Measurements from ENCODE around the gene DDX54. TPM values are rescaled to one million over a fixed set of nuclear protein-coding genes. Genes with fewer than 3 reads are reported as not detected.

The DDX54 gene
- total and polyA plus RNA-seq, 7 donors = 53.6 to 93.5 (median 79.4) TPM

- Histone ChIP-seq H3K9me3 (no peaks in the 10 kb centered on the region), H3K4me3 (no peak overlapping the region), H3K27me3 (ENCODE audit: insufficient read depth in 3 of 3, low read length in 2 of 3) (peaks cover 0 to 2% (median 0%) of the 10 kb centered on the region in 3 donors), H3K36me3 (ENCODE audit: insufficient read depth in 1 of 2, low read depth in 1 of 2) (peaks cover 6 to 98% of the 10 kb centered on the region in 2 donors), H3K27ac (no peak overlapping the region), H3K4me1 (no peaks in the 10 kb centered on the region)
- DNase-seq (no peak), ATAC-seq (peak; percentile 27 to 51 (median 42))
- no peak for TF ChIP-seq CTCF (IDR thresholded peaks at IDR 0.05)
- 76 to 79% (median 79%) methylated on average over 20 to 25 of the region's 25 CpGs for WGBS, 3 donors
- intact Hi-C loops (cut with DNase I) = no loop called here
Observed at GRCh38 chr12:113162102-113163029, 22.9 kb downstream of the DDX54 start.

- DNase-seq (no peak), ATAC-seq (no peak)
- H3K9me3 ChIP-seq = no peaks in the 10 kb centered on the region
Observed at GRCh38 chr12:113161415-113162016, 23.8 kb downstream of the DDX54 start.

GRCh38 chr12:113159937-113160336 lies 25.3 kb downstream of the DDX54 start:
- H3K36me3 ChIP-seq (ENCODE audit: insufficient read depth in 1 of 2, low read depth in 1 of 2) = peaks cover 6 to 75% of the 10 kb centered on the region in 2 donors
- no peak for TF ChIP-seq CTCF (IDR thresholded peaks at IDR 0.05)
- WGBS, 3 donors = 95 to 96% (median 95%) methylated on average over 7 of the region's 7 CpGs
- ATAC-seq (no peak), DNase-seq (no peak)
- H3K9me3 ChIP-seq = no peaks in the 10 kb centered on the region
- no peaks in the 10 kb centered on the region for H3K4me1 ChIP-seq
- H3K4me3 ChIP-seq = no peak overlapping the region
- peaks cover 0 to 13% (median 2%) of the 10 kb centered on the region in 3 donors for H3K27me3 ChIP-seq (ENCODE audit: insufficient read depth in 3 of 3, low read length in 2 of 3)
- no peak overlapping the region for H3K27ac ChIP-seq
- intact Hi-C loops (cut with DNase I) = loop anchor here in 1 of 2 donors (10.0 kb wide), 1 partner anchor 105 kb away; the partner anchor contains the start of gene DTX1

More at GRCh38 chr12:113161415-113162016, 23.8 kb downstream of the DDX54 start:
- H3K4me3 ChIP-seq = no peak overlapping the region
- WGBS, 3 donors = 76 to 79% (median 77%) methylated on average over 25 to 26 of the region's 26 CpGs
- H3K27me3 ChIP-seq (ENCODE audit: insufficient read depth in 3 of 3, low read length in 2 of 3) = peaks cover 0 to 2% (median 0%) of the 10 kb centered on the region in 3 donors
- no peak for TF ChIP-seq CTCF (IDR thresholded peaks at IDR 0.05)
- no peaks in the 10 kb centered on the region for H3K4me1 ChIP-seq
- H3K36me3 ChIP-seq (ENCODE audit: insufficient read depth in 1 of 2, low read depth in 1 of 2) = peaks cover 6 to 91% of the 10 kb centered on the region in 2 donors
- intact Hi-C loops (cut with DNase I) = no loop called here
- no peak overlapping the region for H3K27ac ChIP-seq

GRCh38 chr12:113158439-113159203 lies 26.7 kb downstream of the DDX54 start:
- Histone ChIP-seq H3K4me3 (no peak overlapping the region), H3K27ac (no peak overlapping the region), H3K4me1 (no peaks in the 10 kb centered on the region), H3K36me3 (ENCODE audit: insufficient read depth in 1 of 2, low read depth in 1 of 2) (peaks cover 6 to 62% of the 10 kb centered on the region in 2 donors), H3K27me3 (ENCODE audit: insufficient read depth in 3 of 3, low read length in 2 of 3) (peaks cover 0 to 26% (median 2%) of the 10 kb centered on the region in 3 donors), H3K9me3 (no peaks in the 10 kb centered on the region)
- WGBS, 3 donors = 94% methylated on average over 26 of the region's 26 CpGs
- intact Hi-C loops (cut with DNase I) = loop anchor here in 1 of 2 donors (10.0 kb wide), 1 partner anchor 104 kb away; the partner anchor contains the start of gene DTX1
- DNase-seq (no peak), ATAC-seq (no peak)
- TF ChIP-seq CTCF (IDR thresholded peaks at IDR 0.05) = no peak

Data from psoas muscle (tissue), 8 donors.